Activated naive CD8-positive, alpha-beta T cell treated with anti-CD3 and anti-CD28 coated beads, Interleukin-2, amount 10 ng/mL, durations not matched to agents 7 days and 5 days (primary cell): Measurements from ENCODE around the gene METTL22. TPM values are rescaled to one million over a fixed set of nuclear protein-coding genes. Genes with fewer than 3 reads are reported as not detected.
A peak's percentile ranks its signal among the peaks of the same experiment; 100 is the strongest.

Experiments
- ATAC-seq: fragments of 150-1000 bp; cut with Tn5 transposase; one replicate; pipeline ENCODE4 v1.10.0; 2021; ENCODE audit warnings: low read depth, moderate library complexity
- POLR2A ChIA-PET: fragments of 350-600 bp; sonication (Branson Sonifier 250); formaldehyde crosslinking; loops from one replicate; lab custom pipeline; 2021; ENCODE audit warnings: antibody characterized with exemption; lab: Charles Lee
- DNase-seq: peaks from one replicate; pipeline ENCODE4 v3.0.0; 2021
- H3K27ac Mint-ChIP-seq: one replicate; pipeline ENCODE4 v1.8.0; 2022; ENCODE audit warnings: mild to moderate bottlenecking, mixed read lengths
- H3K27me3 Mint-ChIP-seq: one replicate; pipeline ENCODE4 v1.8.0; 2022; ENCODE audit warnings: mild to moderate bottlenecking, moderate library complexity, mixed read lengths
- H3K36me3 Mint-ChIP-seq: one replicate; pipeline ENCODE4 v1.8.0; 2021; ENCODE audit warnings: mild to moderate bottlenecking, mixed read lengths
- H3K4me1 Mint-ChIP-seq: one replicate; pipeline ENCODE4 v1.8.0; 2021; ENCODE audit warnings: mixed read lengths
- H3K4me3 Mint-ChIP-seq: one replicate; pipeline ENCODE4 v1.8.0; 2022; ENCODE audit warnings: mild to moderate bottlenecking, moderate library complexity, mixed read lengths
- H3K9me3 Mint-ChIP-seq: one replicate; pipeline ENCODE4 v1.8.0; 2021; ENCODE audit warnings: mixed read lengths
- total RNA-seq, 2 experiments: library from RNA; stranded (reverse); gene quantifications; one replicate each; pipeline ENCODE4 v1.2.3, GENCODE V29; 2021

The METTL22 gene
- total RNA-seq, 2 experiments from 2014 or later = 36.3 to 40.8 TPM

GRCh38 chr16:8630255-8630953 lies 8.9 kb downstream of the METTL22 start:
- no peaks in the 10 kb centered on the region for H3K27me3 Mint-ChIP-seq
- peaks cover 22% of the 10 kb centered on the region for H3K36me3 Mint-ChIP-seq

GRCh38 chr16:8631373-8631772 lies 9.9 kb downstream of the METTL22 start:
- H3K36me3 Mint-ChIP-seq = peaks cover 22% of the 10 kb centered on the region
- no peak overlapping the region for H3K4me3 Mint-ChIP-seq
- ATAC-seq (no peak), DNase-seq (no peak)
- no peaks in the 10 kb centered on the region for H3K9me3 Mint-ChIP-seq
- POLR2A ChIA-PET = no interaction called here
- H3K27ac Mint-ChIP-seq = no peak overlapping the region
- peaks cover 12% of the 10 kb centered on the region for H3K4me1 Mint-ChIP-seq
- H3K27me3 Mint-ChIP-seq = no peaks in the 10 kb centered on the region

More at GRCh38 chr16:8630255-8630953, 8.9 kb downstream of the METTL22 start:
- no peak overlapping the region for H3K4me3 Mint-ChIP-seq
- no peak for ATAC-seq
- no peak for DNase-seq
- peaks cover 12% of the 10 kb centered on the region for H3K4me1 Mint-ChIP-seq
- POLR2A ChIA-PET = no interaction called here
- no peaks in the 10 kb centered on the region for H3K9me3 Mint-ChIP-seq
- H3K27ac Mint-ChIP-seq = no peak overlapping the region

GRCh38 chr16:8631818-8632465 lies 10.4 kb downstream of the METTL22 start:
- Mint-ChIP-seq H3K4me3 (no peak overlapping the region), H3K9me3 (no peaks in the 10 kb centered on the region), H3K36me3 (peaks cover 22% of the 10 kb centered on the region), H3K27me3 (no peaks in the 10 kb centered on the region), H3K27ac (no peak overlapping the region), H3K4me1 (peaks cover 12% of the 10 kb centered on the region)
- DNase-seq (no peak), ATAC-seq (no peak)
- POLR2A ChIA-PET = no interaction called here

- H3K27ac Mint-ChIP-seq = no peak overlapping the region
- no peak for ATAC-seq
- H3K27me3 Mint-ChIP-seq = no peaks in the 10 kb centered on the region
- H3K36me3 Mint-ChIP-seq = peaks cover 16% of the 10 kb centered on the region
- peaks cover 12% of the 10 kb centered on the region for H3K4me1 Mint-ChIP-seq
- no peak for DNase-seq
- POLR2A ChIA-PET = no interaction called here
- H3K4me3 Mint-ChIP-seq = no peak overlapping the region
- H3K9me3 Mint-ChIP-seq = no peaks in the 10 kb centered on the region
Observed at GRCh38 chr16:8632675-8633182, 11.2 kb downstream of the METTL22 start.

- POLR2A ChIA-PET = no interaction called here
- DNase-seq (no peak), ATAC-seq (no peak)
- Mint-ChIP-seq H3K9me3 (no peaks in the 10 kb centered on the region), H3K4me3 (no peak overlapping the region), H3K4me1 (no peaks in the 10 kb centered on the region), H3K27ac (no peak overlapping the region), H3K36me3 (peaks cover 2% of the 10 kb centered on the region), H3K27me3 (no peaks in the 10 kb centered on the region)
Observed at GRCh38 chr16:8634991-8635736, 13.7 kb downstream of the METTL22 start.

GRCh38 chr16:8639694-8640093 lies 18.2 kb downstream of the METTL22 start:
- H3K4me1 Mint-ChIP-seq = peaks cover 6% of the 10 kb centered on the region
- peaks cover 19% of the 10 kb centered on the region for H3K36me3 Mint-ChIP-seq
- ATAC-seq (no peak), DNase-seq (no peak)
- H3K27me3 Mint-ChIP-seq = no peaks in the 10 kb centered on the region
- POLR2A ChIA-PET = no interaction called here
- no peak overlapping the region for H3K27ac Mint-ChIP-seq
- H3K4me3 Mint-ChIP-seq = no peak overlapping the region
- no peaks in the 10 kb centered on the region for H3K9me3 Mint-ChIP-seq

- POLR2A ChIA-PET = interaction anchor here (0.7 kb wide), 1 partner anchor 21 kb away, joined by 3 read pairs; no protein-coding TSS in a partner anchor
- H3K4me3 Mint-ChIP-seq = no peak overlapping the region
- no peaks in the 10 kb centered on the region for H3K9me3 Mint-ChIP-seq
- no peak for DNase-seq
- no peaks in the 10 kb centered on the region for H3K27me3 Mint-ChIP-seq
- H3K4me1 Mint-ChIP-seq = peaks cover 15% of the 10 kb centered on the region
- H3K36me3 Mint-ChIP-seq = peaks cover 28% of the 10 kb centered on the region
- ATAC-seq = no peak
- H3K27ac Mint-ChIP-seq = no peak overlapping the region
Observed at GRCh38 chr16:8641671-8642070, 20.2 kb downstream of the METTL22 start.

- H3K27ac Mint-ChIP-seq = no peak overlapping the region
- no peak overlapping the region for H3K4me3 Mint-ChIP-seq
- H3K36me3 Mint-ChIP-seq = peaks cover 33% of the 10 kb centered on the region
- ATAC-seq (no peak), DNase-seq (no peak)
- H3K27me3 Mint-ChIP-seq = no peaks in the 10 kb centered on the region
- peaks cover 15% of the 10 kb centered on the region for H3K4me1 Mint-ChIP-seq
- no peaks in the 10 kb centered on the region for H3K9me3 Mint-ChIP-seq
- POLR2A ChIA-PET = interaction anchor here (0.7 kb wide), 1 partner anchor 21 kb away, joined by 3 read pairs; no protein-coding TSS in a partner anchor
Observed at GRCh38 chr16:8642146-8642545, 20.6 kb downstream of the METTL22 start.

- peak; percentile 51 for DNase-seq
- peak overlapping the region; percentile 55 for H3K4me3 Mint-ChIP-seq
- H3K36me3 Mint-ChIP-seq = peaks cover 38% of the 10 kb centered on the region
- H3K27me3 Mint-ChIP-seq = no peaks in the 10 kb centered on the region
- peak; percentile 96 for ATAC-seq
- H3K27ac Mint-ChIP-seq = peak overlapping the region; percentile 85
- peaks cover 15% of the 10 kb centered on the region for H3K4me1 Mint-ChIP-seq
- H3K9me3 Mint-ChIP-seq = no peaks in the 10 kb centered on the region
- POLR2A ChIA-PET = interaction anchor here (1.0 to 1.6 kb wide), 3 partner anchors 16 to 227 kb away, joined by 3 to 5 read pairs (median 4); partner anchors contain the start of gene METTL22
Observed at GRCh38 chr16:8644211-8645140, 23.0 kb downstream of the METTL22 start.

- H3K4me3 Mint-ChIP-seq = peak overlapping the region; percentile 55
- peak overlapping the region; percentile 85 for H3K27ac Mint-ChIP-seq
- ATAC-seq (no peak), DNase-seq (no peak)
- peaks cover 38% of the 10 kb centered on the region for H3K36me3 Mint-ChIP-seq
- H3K4me1 Mint-ChIP-seq = peaks cover 15% of the 10 kb centered on the region
- H3K9me3 Mint-ChIP-seq = no peaks in the 10 kb centered on the region
- H3K27me3 Mint-ChIP-seq = no peaks in the 10 kb centered on the region
- POLR2A ChIA-PET = interaction anchor here (1.0 to 1.6 kb wide), 3 partner anchors 17 to 226 kb away, joined by 3 to 5 read pairs (median 4); partner anchors contain the start of gene METTL22
Observed at GRCh38 chr16:8645141-8645521, 23.6 kb downstream of the METTL22 start.

- DNase-seq = no peak
- H3K27ac Mint-ChIP-seq = peak overlapping the region; percentile 71
- peaks cover 15% of the 10 kb centered on the region for H3K4me1 Mint-ChIP-seq
- no peak for ATAC-seq
- H3K4me3 Mint-ChIP-seq = no peak overlapping the region
- H3K36me3 Mint-ChIP-seq = peaks cover 38% of the 10 kb centered on the region
- no peaks in the 10 kb centered on the region for H3K9me3 Mint-ChIP-seq
- POLR2A ChIA-PET = no interaction called here
- no peaks in the 10 kb centered on the region for H3K27me3 Mint-ChIP-seq
Observed at GRCh38 chr16:8645831-8646230, 24.3 kb downstream of the METTL22 start.

GRCh38 chr16:8646326-8647053 lies 25.0 kb downstream of the METTL22 start:
- Mint-ChIP-seq H3K36me3 (peaks cover 35% of the 10 kb centered on the region), H3K27ac (no peak overlapping the region), H3K27me3 (no peaks in the 10 kb centered on the region), H3K4me1 (peaks cover 15% of the 10 kb centered on the region), H3K4me3 (no peak overlapping the region), H3K9me3 (no peaks in the 10 kb centered on the region)
- DNase-seq (no peak), ATAC-seq (no peak)
- POLR2A ChIA-PET = no interaction called here
